H1 (cell line): Measurements from ENCODE around the gene CYLD. TPM values are rescaled to one million over a fixed set of nuclear protein-coding genes. Genes with fewer than 3 reads are reported as not detected.

ENCODE experiments used
- CTCF ChIA-PET: fragments of 300-600 bp; sonication (Branson Sonifier 250); formaldehyde crosslinking; loops from one replicate; lab custom pipeline; 2021; ENCODE audit not compliant: partially characterized antibody; lab: Charles Lee
- POLR2A ChIA-PET: fragments of 300-600 bp; sonication (Branson Sonifier 250); formaldehyde crosslinking; loops from one replicate; lab custom pipeline; 2021; ENCODE audit warnings: inconsistent platforms; ENCODE audit not compliant: partially characterized antibody; lab: Charles Lee
- DNase-seq, 2 experiments: peaks; one replicate each; pipeline versions ENCODE4 v3.0.0 to v3.0.0-alpha.2; 2010 to 2022; ENCODE audit warnings: low spot score in 2 of 2, low read depth in 1 of 2, mixed read lengths in 1 of 2
- FAIRE-seq: peaks from 2 replicates; lab custom pipeline; 2011; peaks lifted over from hg19 to GRCh38; lab: Jason Lieb, UNC
- H2AFZ ChIP-seq: 2 replicates; pipeline ENCODE4 v1.8.1; 2012; ENCODE audit warnings: low read length, inconsistent platforms
- H2AK5ac ChIP-seq: 2 replicates; pipeline ENCODE4 v1.6.1; 2013; ENCODE audit warnings: low read depth, low read length
- H2BK120ac ChIP-seq: replicated peaks from 2 replicates; pipeline ENCODE3; 2013; ENCODE audit warnings: low read depth, low read length, inconsistent platforms
- H2BK12ac ChIP-seq: 2 replicates; pipeline ENCODE4 v1.6.1; 2013; ENCODE audit warnings: low read depth, low read length
- H2BK15ac ChIP-seq: 2 replicates; pipeline ENCODE4 v1.6.1; 2013; ENCODE audit warnings: low read length
- H2BK20ac ChIP-seq: 2 replicates; pipeline ENCODE4 v1.6.1; 2013; ENCODE audit warnings: low read length
- H2BK5ac ChIP-seq: 2 replicates; pipeline ENCODE4 v1.6.1; 2013; ENCODE audit warnings: low read depth, low read length
- H3K14ac ChIP-seq: 2 replicates; pipeline ENCODE4 v1.6.1; 2013; ENCODE audit warnings: inconsistent platforms; ENCODE audit not compliant: insufficient read length
- H3K18ac ChIP-seq: 2 replicates; pipeline ENCODE4 v1.6.1; 2013; ENCODE audit warnings: low read length; ENCODE audit errors: extremely low read depth
- H3K23ac ChIP-seq: 2 replicates; pipeline ENCODE4 v1.6.1; 2013; ENCODE audit warnings: inconsistent platforms; ENCODE audit not compliant: insufficient read length
- H3K23me2 ChIP-seq: 2 replicates; pipeline ENCODE4 v1.6.1; 2013; ENCODE audit warnings: low read depth, low read length
- H3K27ac ChIP-seq: 2 replicates; pipeline ENCODE4 v1.6.1; 2011; ENCODE audit warnings: low read depth, low read length, inconsistent platforms
- H3K27me3 ChIP-seq, 4 experiments: replicated peaks in 1 of 4; 1 replicate in 1 of 4; 2 replicates in 3 of 4; pipeline versions ENCODE4 v1.6.1 to v1.8.1; 2011 to 2013; ENCODE audit warnings: low read length in 3 of 4, mild to moderate bottlenecking in 3 of 4, inconsistent platforms in 2 of 4, mixed read lengths in 2 of 4, moderate library complexity in 1 of 4; ENCODE audit not compliant: control insufficient read depth in 3 of 4, insufficient read depth in 3 of 4; ENCODE audit errors: extremely low read depth in 1 of 4
- H3K36me3 ChIP-seq, 4 experiments: 2 replicates each; pipeline versions ENCODE4 v1.6.1 to v1.8.1; 2011 to 2013; ENCODE audit warnings: mild to moderate bottlenecking in 4 of 4, low read length in 3 of 4, moderate library complexity in 2 of 4, control low read depth in 1 of 4, inconsistent platforms in 1 of 4; ENCODE audit not compliant: insufficient read depth in 4 of 4, control insufficient read depth in 2 of 4
- H3K4ac ChIP-seq: replicated peaks from 2 replicates; pipeline ENCODE3; 2013; ENCODE audit warnings: low read length, low read depth, mixed read lengths, inconsistent platforms; ENCODE audit not compliant: insufficient read length
- H3K4me1 ChIP-seq, 4 experiments: replicated peaks in 1 of 4; 1 replicate in 1 of 4; 2 replicates in 3 of 4; pipeline versions ENCODE4 v1.6.1 to v1.8.1; 2011 to 2013; ENCODE audit warnings: low read length in 3 of 4, inconsistent platforms in 2 of 4, mixed read lengths in 1 of 4; ENCODE audit not compliant: insufficient read depth in 4 of 4, control insufficient read depth in 3 of 4
- H3K4me2 ChIP-seq, 2 experiments: 2 replicates each; pipeline versions ENCODE4 v1.6.1 to v1.8.1; 2011 to 2013; ENCODE audit warnings: low read depth in 2 of 2, low read length in 2 of 2, control low read depth in 1 of 2, inconsistent platforms in 1 of 2, mild to moderate bottlenecking in 1 of 2; ENCODE audit not compliant: insufficient read depth in 1 of 2
- H3K4me3 ChIP-seq, 4 experiments: fragments of 200-600, 300-600 bp in 1 of 4; sonication (generic), shearing (Covaris generic), sonication (Bioruptor Twin) in 1 of 4; 2 replicates each; pipeline versions ENCODE4 v1.5.1 to v1.8.1; 2011 to 2016; ENCODE audit warnings: low read length in 4 of 4, low read depth in 3 of 4, control low read depth in 2 of 4, inconsistent platforms in 2 of 4, mild to moderate bottlenecking in 2 of 4, mixed read lengths in 1 of 4, moderate library complexity in 1 of 4; ENCODE audit not compliant: insufficient read depth in 2 of 4; ENCODE audit errors: extremely low read depth in 1 of 4
- H3K56ac ChIP-seq: replicated peaks from 2 replicates; pipeline ENCODE3; 2013; ENCODE audit warnings: low read depth, mild to moderate bottlenecking, mixed read lengths, low read length, inconsistent platforms; ENCODE audit not compliant: insufficient read length
- H3K79me1 ChIP-seq: 2 replicates; pipeline ENCODE4 v1.6.1; 2013; ENCODE audit warnings: low read depth, low read length, control low read depth
- H3K79me2 ChIP-seq, 2 experiments: 2 replicates each; pipeline versions ENCODE4 v1.6.1 to v1.8.1; 2012 to 2013; ENCODE audit warnings: low read length in 2 of 2, mild to moderate bottlenecking in 2 of 2, inconsistent platforms in 1 of 2; ENCODE audit not compliant: insufficient read depth in 2 of 2, control insufficient read depth in 1 of 2
- H3K9ac ChIP-seq, 4 experiments: replicated peaks in 1 of 4; 1 replicate in 1 of 4; 2 replicates in 3 of 4; pipeline versions ENCODE4 v1.6.1 to v1.8.1; 2011 to 2013; ENCODE audit warnings: low read depth in 3 of 4, low read length in 3 of 4, control low read depth in 2 of 4, mild to moderate bottlenecking in 2 of 4, moderate library complexity in 2 of 4, inconsistent platforms in 1 of 4; ENCODE audit errors: extremely low read depth in 1 of 4
- H3K9me3 ChIP-seq, 2 experiments: 2 replicates each; pipeline versions ENCODE4 v1.6.1 to v1.8.1; 2012 to 2013; ENCODE audit warnings: mild to moderate bottlenecking in 2 of 2, moderate library complexity in 2 of 2, control low read depth in 1 of 2, inconsistent platforms in 1 of 2, low read depth in 1 of 2, low read length in 1 of 2, mixed read lengths in 1 of 2; ENCODE audit not compliant: insufficient read depth in 2 of 2
- H4K20me1 ChIP-seq, 2 experiments: replicated peaks in 1 of 2; 2 replicates each; pipeline versions ENCODE3 to v1.8.1; 2011 to 2013; ENCODE audit warnings: inconsistent platforms in 2 of 2, low read length in 2 of 2, mild to moderate bottlenecking in 1 of 2; ENCODE audit not compliant: insufficient read depth in 2 of 2, control insufficient read depth in 1 of 2
- H4K5ac ChIP-seq: 2 replicates; pipeline ENCODE4 v1.6.1; 2013; ENCODE audit warnings: low read length, low read depth, mixed read lengths, inconsistent platforms; ENCODE audit not compliant: insufficient read length
- H4K8ac ChIP-seq: 2 replicates; pipeline ENCODE4 v1.8.0; 2013; ENCODE audit warnings: mild to moderate bottlenecking, moderate library complexity, low read length, inconsistent platforms; ENCODE audit not compliant: insufficient read depth; ENCODE audit errors: extremely low read depth
- H4K91ac ChIP-seq: replicated peaks from 2 replicates; pipeline ENCODE3; 2013; ENCODE audit warnings: low read length, mixed read lengths, inconsistent platforms; ENCODE audit not compliant: insufficient read length
- EZH2 ChIP-seq: fragments of 200-600 bp; sonication (generic); IDR thresholded peaks from 2 replicates; pipeline ENCODE4 v1.7.1; 2012; ENCODE audit warnings: low read depth, mild to moderate bottlenecking, moderate library complexity, low read length, inconsistent platforms; ENCODE audit not compliant: severe bottlenecking
- PHF8 ChIP-seq: fragments of 200-600 bp; sonication (generic); conservative IDR thresholded peaks from 2 replicates; pipeline ENCODE4 v1.7.1; 2012; ENCODE audit warnings: low read depth, mild to moderate bottlenecking, inconsistent platforms, low read length, moderate library complexity
- POLR2A ChIP-seq, 2 experiments: IDR thresholded peaks; 1 replicate in 1 of 2; 2 replicates in 1 of 2; pipeline ENCODE4 v1.6.1; 2011; ENCODE audit warnings: low read depth in 2 of 2, low read length in 2 of 2, mild to moderate bottlenecking in 2 of 2; ENCODE audit errors: control extremely low read depth in 1 of 2
- RFX5 ChIP-seq: IDR thresholded peaks from 2 replicates; pipeline ENCODE4 v1.6.1; 2011; ENCODE audit warnings: low read depth, low read length, improper control_type of control experiment, borderline replicate concordance
- RNF2 ChIP-seq: fragments of 200-900, 300-1000 bp; sonication (generic); IDR thresholded peaks from 2 replicates; pipeline ENCODE4 v1.7.1; 2016; ENCODE audit warnings: borderline replicate concordance, low read depth, mild to moderate bottlenecking, antibody characterized with exemption, low read length; ENCODE audit not compliant: poor library complexity, severe bottlenecking; ENCODE audit errors: missing control alignments
- SUZ12 ChIP-seq: fragments of 200-600 bp; sonication (generic); IDR thresholded peaks from 2 replicates; pipeline ENCODE4 v1.6.1; 2012; ENCODE audit warnings: mild to moderate bottlenecking, inconsistent platforms, low read length, moderate library complexity, mixed read lengths
- whole genome bisulfite sequencing, 2 experiments: shearing (Covaris generic) in 1 of 2; methylation state at CpG; one replicate each; pipeline versions ENCODE4 v1.1.6 to v1.1.7; 2013 to 2015; ENCODE audit warnings: low lambda C conversion rate in 2 of 2, mixed read lengths in 2 of 2, inconsistent platforms in 1 of 2, low coverage in 1 of 2, missing lambda C conversion rate in 1 of 2; ENCODE audit not compliant: insufficient replicate concordance in 2 of 2, insufficient coverage in 1 of 2, insufficient read length in 1 of 2; ENCODE audit errors: extremely low coverage in 1 of 2, missing lambda C conversion rate in 1 of 2; 5-methylcytosine and 5-hydroxymethylcytosine counted together
- polyA plus RNA-seq, 7 experiments: library from polyadenylated mRNA; depleted of rRNA in 3 of 7; stranded (reverse) in 5 of 7; unstranded in 2 of 7; fragments of >200 nt in 5 of 7; fragments of 200-250 nt in 2 of 7; gene quantifications; 1 replicate in 5 of 7; 2 replicates in 1 of 7; 4 replicates in 1 of 7; pipeline versions ENCODE4 v1.2.1 to v1.2.3, GENCODE V29; 2011 to 2013; ENCODE audit warnings: missing spikeins in 2 of 7, mixed read lengths in 2 of 7
- total RNA-seq: library from RNA; stranded (reverse); fragmentation: NEBNext Ultra II Directional; extraction: Animal tissue kit (Norgen Biotek cat#: 25700); gene quantifications from 2 replicates; pipeline ENCODE4 v1.2.1, GENCODE V29; 2021

Gene CYLD
- total and polyA plus RNA-seq, 2 of the 8 experiments (the other 6 are each of a cell fraction or from before 2014, with no cell fraction given), result 3.7 to 18.8 TPM

GRCh38 chr16:50791522-50791921 lies 49.6 kb downstream of the CYLD start:
- Histone ChIP-seq H3K4ac (no peak overlapping the region), H2BK20ac (no peak overlapping the region), H3K79me1 (no peaks in the 10 kb centered on the region), H3K56ac (no peak overlapping the region), H3K4me2 (no peak overlapping the region), H3K27ac (no peak overlapping the region), H3K36me3 (no peaks in the 10 kb centered on the region; a peak in 2 of 8 replicates), H2BK12ac (no peak overlapping the region), H2BK120ac (no peak overlapping the region), H3K4me3 (no peak overlapping the region), H3K79me2 (no peaks in the 10 kb centered on the region), H4K8ac (no peak overlapping the region), H3K9ac (no peak overlapping the region), H4K5ac (no peak overlapping the region), H2AK5ac (no peak overlapping the region), H3K23me2 (no peaks in the 10 kb centered on the region), H4K91ac (no peak overlapping the region), H2BK5ac (no peak overlapping the region), H3K14ac (no peak overlapping the region), H3K9me3 (peaks cover 3 to 4% of the 10 kb centered on the region in 2 experiments; a peak in 2 of 4 replicates), H2BK15ac (no peak overlapping the region), H3K27me3 (no peaks in the 10 kb centered on the region), H3K4me1 (no peaks in the 10 kb centered on the region), H4K20me1 (no peaks in the 10 kb centered on the region), H3K23ac (no peak overlapping the region), H2AFZ (no peak overlapping the region), H3K18ac (no peak overlapping the region)
- FAIRE-seq (no peak), DNase-seq (no peak)
- WGBS, 2 experiments, result 89% methylated on average over 2 of the region's 2 CpGs; no CpG with 5 or more reads in 1 of the 2 experiments
- TF ChIP-seq POLR2A (IDR thresholded peaks at IDR 0.05; ENCODE audit: control extremely low read depth in 1 of 2, low read depth in 2 of 2, low read length in 2 of 2) (no peak), EZH2 (no peak), PHF8 (no peak), SUZ12 (no peak), RNF2 (no peak), RFX5 (no peak)
- POLR2A ChIA-PET, result no interaction called here
- CTCF ChIA-PET, result interaction anchor here (2.0 kb wide), 1 partner anchor 15 kb away, joined by 6 read pairs; no protein-coding TSS in a partner anchor
